GM19099 (cell line): ENCODE results near the gene TLX1.

Source experiments
- POLR2A ChIP-seq: IDR thresholded peaks from 3 replicates; pipeline ENCODE4 v1.6.1; 2011; ENCODE audit warnings: low read depth; ENCODE audit not compliant: insufficient read length; ENCODE audit errors: extremely low read depth

The TLX1 gene

GRCh38 chr10:101130984-101131961, at the start of gene TLX1:
TSS of gene TLX1 (plus strand) at chr10:101131300. CDS start at chr10:101131542, 242 bp downstream.
- TF ChIP-seq POLR2A = no peak

- TF ChIP-seq POLR2A = no peak
These were observed 45.3 kb upstream of the TLX1 start for GRCh38 chr10:101085846-101086245.

DNA sequence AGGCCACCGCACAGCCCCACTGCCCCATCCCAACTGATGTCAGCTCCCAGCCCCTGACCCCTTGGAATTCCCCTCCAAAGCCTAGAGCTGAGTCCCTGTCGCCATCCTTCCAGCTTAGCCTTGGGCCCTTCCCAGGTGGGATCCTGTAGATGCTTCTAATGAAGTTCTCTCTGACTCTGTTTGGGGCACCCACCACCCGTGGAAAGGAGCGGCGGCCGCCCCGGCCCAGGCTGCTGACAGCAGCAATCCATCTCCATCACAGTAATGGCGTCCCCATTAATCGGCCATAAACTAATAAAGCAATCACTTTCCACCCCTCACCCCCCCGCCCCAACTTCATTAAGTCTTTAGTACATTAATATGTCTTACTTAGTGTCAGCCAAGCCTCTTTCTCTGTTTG, 43.7 kb upstream of the TLX1 start:
- no peak for TF ChIP-seq POLR2A

- no peak for TF ChIP-seq POLR2A
These were observed 43.1 kb upstream of the TLX1 start for GRCh38 chr10:101087965-101088364.

- TF ChIP-seq POLR2A = no peak
These were observed 41.4 kb upstream of the TLX1 start for GRCh38 chr10:101089520-101090299.

DNA sequence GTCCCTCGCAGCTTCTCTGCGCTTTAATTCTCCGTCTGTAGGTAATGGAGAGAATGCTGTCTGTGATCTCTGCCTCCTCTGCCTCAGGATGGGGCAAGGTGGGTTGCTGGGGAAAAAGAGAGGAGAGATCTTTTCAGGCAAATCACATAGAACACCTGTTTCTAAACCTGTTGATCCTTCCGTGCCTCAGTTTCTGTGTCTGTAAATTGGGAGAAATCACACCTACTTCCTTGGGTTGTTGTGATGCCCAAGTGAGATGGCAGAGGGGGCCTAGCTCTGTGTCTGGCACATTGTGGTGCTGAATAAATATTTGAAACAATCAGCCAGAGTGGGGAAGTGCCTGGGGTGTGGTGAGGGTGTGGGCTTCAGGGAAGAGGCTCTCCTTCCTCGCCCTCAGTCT, 40.5 kb upstream of the TLX1 start:
- no peak for TF ChIP-seq POLR2A

DNA sequence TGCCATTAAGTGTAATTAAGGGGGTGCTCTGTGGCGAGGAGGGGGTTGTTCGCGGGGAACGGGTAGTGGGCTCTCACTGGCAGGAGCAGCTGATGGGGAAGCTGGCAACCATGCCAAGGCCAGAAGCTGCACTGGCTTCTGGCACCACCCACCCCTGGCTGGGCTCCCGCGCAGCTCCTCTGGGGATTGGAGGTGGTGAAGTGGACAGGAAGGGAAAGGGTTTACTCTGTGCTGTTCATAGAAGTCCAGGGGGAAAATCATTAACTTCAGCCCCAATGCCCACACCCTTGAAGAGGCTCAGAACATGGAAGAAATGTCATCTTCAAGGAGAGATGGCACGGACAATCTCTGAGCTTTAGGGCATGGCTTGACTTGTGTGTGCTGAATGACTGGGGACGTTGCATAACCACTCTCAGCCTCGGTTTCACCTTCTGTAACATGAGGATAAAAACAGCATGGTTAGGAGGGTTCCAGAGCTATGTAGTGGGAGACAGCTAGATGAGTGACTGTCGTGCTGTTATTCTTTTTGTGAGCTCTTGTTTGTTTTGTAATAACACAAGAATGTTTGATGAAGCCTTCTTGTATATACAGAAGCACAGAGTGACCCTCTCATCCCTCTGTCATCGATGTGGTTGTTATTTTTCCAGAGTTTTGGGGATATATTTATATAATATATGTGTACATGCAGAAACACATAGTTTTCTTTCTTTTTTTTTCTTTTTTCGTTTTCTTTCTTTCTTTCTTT, 39.4 kb upstream of the TLX1 start:
- TF ChIP-seq POLR2A = no peak

GRCh38 chr10:101092881-101093354, 38.2 kb upstream of the TLX1 start:
- no peak for TF ChIP-seq POLR2A

- no peak for TF ChIP-seq POLR2A
These were observed 36.8 kb upstream of the TLX1 start for GRCh38 chr10:101094121-101094879.

DNA sequence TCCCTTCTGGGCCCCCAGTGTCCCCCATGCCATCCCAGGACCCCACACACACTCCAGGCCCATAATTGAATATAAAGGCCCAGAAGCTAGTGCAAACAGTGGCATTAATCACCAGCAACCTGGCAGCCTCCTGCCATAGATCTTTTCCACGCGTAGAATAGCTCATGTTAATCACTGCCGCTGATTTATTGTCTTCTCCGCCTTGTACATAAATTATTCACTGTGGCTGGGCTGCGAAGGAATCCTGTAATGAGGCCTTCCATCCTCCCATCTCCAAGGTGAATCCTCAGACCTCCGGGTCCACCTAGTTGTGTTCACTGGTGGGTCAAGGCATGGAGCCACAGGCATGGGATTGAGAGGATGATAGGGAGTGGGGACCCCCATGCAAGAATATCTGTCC, 36.1 kb upstream of the TLX1 start:
- TF ChIP-seq POLR2A = no peak

- no peak for TF ChIP-seq POLR2A
These were observed 35.4 kb upstream of the TLX1 start for GRCh38 chr10:101095550-101096213.

GRCh38 chr10:101096378-101096777, 34.7 kb upstream of the TLX1 start:
- TF ChIP-seq POLR2A = no peak

- no peak for TF ChIP-seq POLR2A
These were observed 33.2 kb upstream of the TLX1 start for GRCh38 chr10:101097881-101098280.

- TF ChIP-seq POLR2A = no peak
These were observed 31.2 kb upstream of the TLX1 start for GRCh38 chr10:101099901-101100300.

DNA sequence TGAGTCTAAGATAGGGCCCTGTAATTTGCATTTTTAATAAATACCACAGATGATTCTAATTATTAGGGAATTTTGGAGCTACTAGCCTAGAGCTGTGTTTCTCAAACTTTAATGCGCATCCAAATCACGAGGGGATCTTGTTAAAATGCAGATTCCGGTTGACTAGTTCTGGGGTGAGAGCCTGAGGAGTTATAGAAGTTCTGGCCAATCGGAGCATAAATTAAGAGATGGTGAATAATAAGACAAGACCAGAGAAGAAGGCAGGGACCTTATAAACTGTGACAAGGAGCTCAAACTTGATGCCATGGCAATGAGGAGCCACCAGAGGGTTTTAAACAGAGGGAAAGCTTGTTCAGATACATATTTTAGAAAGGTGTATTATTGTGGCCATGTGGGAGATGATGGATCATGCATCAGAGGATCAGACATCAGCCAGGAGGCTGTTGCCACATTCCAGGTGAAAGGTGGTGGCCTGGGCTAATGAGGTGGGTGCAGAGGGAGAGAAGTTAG, 29.7 kb upstream of the TLX1 start:
- no peak for TF ChIP-seq POLR2A
